GM12892 (cell line): ENCODE measurements around the gene ABHD17B.

ENCODE experiments used
- POLR2A ChIP-seq: IDR thresholded peaks from 2 replicates; pipeline ENCODE4 v1.6.1; 2011; ENCODE audit warnings: low read depth, low read length, control low read depth
- POLR2AphosphoS5 ChIP-seq: IDR thresholded peaks from 2 replicates; pipeline ENCODE4 v1.6.1; 2011; ENCODE audit warnings: low read depth, low read length, control low read depth

DNA sequence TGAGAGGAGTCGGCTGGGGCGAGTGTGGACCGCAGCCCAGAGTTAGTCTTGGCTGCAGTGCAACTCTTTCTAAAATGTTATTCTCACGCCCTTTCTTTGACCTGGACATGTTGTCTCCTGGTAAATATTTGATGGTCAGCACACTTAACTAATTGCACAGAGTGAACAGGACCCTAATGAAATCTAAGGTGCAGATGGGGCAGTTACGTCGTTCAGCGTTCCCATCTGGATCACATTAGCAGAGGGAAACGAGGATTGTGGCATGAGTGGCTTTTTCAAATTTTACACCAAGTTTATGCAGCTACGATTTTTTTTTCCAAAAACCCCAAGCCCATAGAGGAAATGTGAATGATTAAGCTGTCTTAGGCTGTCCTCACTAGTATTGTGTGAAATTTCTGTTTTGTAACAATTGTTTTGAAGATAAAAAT, 929 bp upstream of the ABHD17B start:
- TF ChIP-seq POLR2AphosphoS5 = no peak
- no peak for TF ChIP-seq POLR2A
